ENCODE data around the gene PIP4K2B.

DNA sequence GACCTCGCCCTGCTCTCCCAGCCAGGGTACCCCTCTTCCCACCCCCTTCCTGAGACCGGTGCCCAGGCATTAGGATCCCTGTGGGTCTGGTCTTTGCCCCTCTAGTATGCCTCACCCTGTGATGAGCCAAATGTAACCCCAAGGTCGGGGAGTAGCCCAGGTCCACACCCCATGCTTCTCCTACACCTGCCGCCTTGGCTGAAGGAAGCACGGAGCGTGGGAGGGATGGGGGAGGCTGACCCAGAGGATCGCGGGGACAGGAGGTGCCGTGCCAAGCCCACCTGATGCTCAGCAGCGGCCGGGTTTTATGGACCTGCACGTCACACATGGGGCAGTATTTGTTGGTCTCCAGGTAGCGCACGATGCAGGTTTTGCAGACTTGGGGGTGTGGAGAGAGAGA, 60.1 kb downstream of the PIP4K2B start:
- no peak for TF ChIP-seq EZH2 (IDR thresholded peaks at IDR 0.05; ENCODE audit: insufficient read depth, poor library complexity, severe bottlenecking)
- TF ChIP-seq EZH2phosphoT487 (IDR thresholded peaks at IDR 0.05; ENCODE audit: insufficient read depth, low read depth), result no peak

Data from GM23248 (cell line).